Stimulated activated CD4-positive, alpha-beta T cell treated with anti-CD3 and anti-CD28 coated beads, Interleukin-2, amount 100 ng/mL, for 24 hours (primary cell): ENCODE results near the gene PDE1C.

Experiments used
- DNase-seq, 2 donors: peaks; one replicate each; pipeline ENCODE4 v3.0.0-alpha.2; 2020

The PDE1C gene

DNA sequence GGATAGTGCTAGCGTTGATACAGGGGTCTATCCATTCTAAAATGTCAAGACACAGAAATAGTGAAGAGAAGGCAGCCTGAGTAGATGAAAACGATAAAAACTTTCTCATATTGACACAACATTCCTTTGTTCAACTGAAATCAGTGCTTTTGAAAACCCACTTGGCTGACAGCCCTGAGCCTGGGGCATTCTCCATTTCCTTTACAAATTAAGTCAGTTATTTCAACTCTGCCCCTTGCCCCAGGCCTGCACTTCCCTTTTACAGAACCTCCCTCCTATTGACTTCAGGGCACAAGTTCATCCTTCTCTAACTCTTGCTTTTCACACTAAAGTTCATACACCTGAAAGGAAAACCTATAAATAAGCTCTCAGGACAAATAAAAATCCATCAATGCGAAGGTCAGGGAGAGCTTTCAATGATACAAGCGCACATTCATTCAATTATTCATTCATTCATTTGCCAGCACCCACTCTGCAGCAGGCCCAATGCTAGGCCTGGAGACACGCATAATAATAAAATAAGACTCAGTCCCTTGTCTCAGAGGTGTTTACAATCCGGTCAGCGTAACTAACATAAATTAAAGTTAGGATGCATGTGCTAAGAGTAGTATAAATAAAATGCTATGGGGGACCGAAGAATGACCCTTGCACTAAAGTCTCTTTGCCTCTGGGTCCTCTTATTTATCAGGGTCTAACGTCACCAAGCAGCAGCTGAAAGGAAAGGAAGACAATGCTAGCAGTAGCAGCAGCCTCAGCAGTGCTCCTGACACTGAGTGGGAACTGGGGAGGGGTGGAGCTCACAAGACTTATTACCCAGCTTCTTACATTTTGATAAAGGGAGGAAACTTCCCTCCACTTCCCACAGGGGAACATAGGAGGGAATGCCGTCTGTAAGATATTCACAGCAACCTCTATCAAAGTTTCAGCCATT is 134.8 kb downstream of the PDE1C start:
- no peak for DNase-seq

DNA sequence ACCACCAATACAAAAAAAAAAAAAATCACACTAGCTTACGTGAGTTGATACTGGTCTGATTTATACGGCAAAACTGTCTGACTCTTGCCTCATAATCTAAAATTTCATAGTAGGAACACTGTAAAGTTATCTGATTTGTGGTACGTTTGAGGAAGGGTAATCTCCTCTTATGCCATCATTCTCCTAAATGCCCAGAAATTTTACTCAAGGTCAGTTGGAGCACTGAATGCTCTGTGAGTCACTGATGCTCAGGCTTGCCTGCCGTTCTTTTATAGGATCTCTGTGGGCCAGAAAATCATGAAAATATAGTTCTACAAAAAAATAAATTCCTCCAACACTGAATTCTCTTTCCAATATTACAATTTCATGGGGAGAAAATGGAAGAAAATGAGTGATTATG is 135.7 kb downstream of the PDE1C start:
- no peak for DNase-seq

DNA sequence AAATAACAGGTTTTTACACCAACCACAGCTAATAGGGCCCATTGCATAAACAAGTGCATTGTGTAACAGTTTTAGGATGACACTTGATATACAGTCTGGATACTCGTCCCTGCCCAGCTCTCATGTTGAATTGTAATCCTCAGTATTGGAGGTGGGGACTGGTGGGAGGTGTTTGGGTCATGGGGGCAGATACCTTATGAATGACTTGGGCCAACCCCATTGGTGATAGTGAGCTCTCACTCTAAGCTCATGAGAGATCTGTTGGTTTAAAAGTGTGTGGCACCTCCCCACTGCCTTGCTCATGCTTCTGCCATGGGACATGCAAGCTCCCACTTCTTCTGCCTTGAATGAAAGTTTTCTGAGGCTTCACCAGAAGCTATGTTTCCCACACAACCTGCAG is 136.7 kb downstream of the PDE1C start:
- no peak for DNase-seq

DNA sequence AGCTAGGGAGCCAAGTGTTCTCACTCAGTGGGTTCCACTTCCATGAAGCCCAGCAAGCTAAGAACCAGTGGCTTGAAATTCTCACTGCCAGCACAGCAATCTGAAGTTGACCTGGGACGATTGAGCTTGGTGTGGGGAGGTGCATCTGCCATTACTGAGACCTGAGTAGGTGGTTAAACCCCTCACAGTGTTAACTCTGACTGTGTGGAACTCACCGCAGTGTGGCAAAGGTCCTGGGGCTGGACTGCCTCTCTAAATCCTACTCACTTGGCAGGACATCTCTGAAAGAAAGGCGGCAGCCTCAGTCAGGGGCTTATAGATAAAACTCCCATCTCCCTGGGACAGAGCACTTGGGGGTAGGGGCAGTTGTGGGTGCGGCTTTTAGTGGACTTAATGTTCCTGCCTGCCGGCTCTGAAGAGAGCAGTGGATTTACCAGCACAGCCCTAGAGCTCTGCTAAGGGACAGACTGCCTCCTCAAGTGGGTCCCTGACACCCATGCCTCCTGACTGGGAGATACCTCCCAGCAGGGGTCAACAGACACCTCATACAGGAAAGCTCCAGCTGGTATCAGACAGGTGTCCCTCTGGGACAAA is 143.1 kb downstream of the PDE1C start:
- no peak for DNase-seq

DNA sequence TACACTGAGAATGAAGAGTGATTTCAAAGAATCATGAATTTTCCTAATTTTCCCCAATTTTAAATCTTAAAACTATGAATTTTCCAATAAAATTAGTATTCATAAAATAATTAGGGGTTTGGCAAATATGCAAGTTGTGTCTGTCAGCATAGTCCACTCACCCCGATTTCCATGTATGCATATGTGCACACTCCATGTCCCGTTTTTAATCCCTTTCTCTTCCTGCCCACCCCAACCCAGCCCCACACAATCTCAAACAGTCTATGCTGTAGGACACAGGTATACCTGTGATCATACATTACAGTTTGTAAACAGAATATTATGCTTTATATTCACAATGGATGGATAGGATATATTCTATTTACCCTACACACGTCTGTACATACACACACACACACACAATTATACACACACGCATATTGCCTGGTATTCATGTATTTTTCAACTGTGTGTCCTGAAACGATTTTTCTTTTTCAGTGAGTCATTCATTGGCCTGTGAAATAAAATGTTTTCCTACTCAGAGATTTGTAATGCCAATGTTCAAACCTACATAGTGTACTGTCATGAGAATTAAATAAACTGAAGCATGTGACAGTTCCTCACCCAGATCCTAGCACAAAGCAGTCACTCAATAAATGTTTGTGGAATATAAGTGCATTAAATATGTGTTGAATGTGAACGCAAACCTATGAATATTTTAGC is 144.3 kb downstream of the PDE1C start:
- DNase-seq = no peak

DNA sequence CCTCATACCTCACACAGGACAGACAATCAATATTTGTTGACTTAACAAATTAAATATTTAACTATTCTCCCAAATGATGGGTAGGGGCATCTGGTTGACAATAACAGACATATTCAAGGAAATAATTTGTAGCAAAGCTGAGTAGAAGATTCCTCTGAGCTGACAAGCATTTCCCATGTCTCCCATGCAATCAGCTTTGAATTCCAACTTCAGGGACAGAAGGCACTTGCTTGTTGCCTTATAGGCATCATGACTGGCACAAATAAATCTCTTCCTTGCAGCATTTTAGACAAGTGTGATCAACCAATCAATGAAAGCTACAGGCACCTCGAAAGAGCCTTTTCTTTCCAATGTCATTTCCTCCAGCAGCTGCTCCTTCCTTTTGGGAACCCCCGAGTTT is 146.0 kb downstream of the PDE1C start:
- DNase-seq = no peak

DNA sequence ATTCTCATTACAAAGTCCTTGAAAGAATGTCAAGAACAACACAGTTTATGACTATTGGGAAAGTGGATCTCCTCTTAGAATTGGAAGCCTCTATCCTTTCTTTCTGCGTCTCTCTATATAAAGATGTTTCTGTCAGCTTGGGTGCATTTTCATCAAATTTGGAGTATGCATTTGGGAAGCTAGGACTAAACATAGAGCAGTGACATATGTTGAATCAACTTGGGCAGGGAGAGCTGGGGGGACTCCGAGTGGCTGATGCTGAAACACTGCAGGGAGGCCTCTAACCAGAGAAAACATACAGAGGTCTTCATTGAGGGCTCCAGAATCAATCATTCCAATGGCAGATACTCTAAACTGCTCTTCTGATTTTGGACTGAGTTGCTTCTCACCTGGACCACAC is 147.4 kb downstream of the PDE1C start:
- DNase-seq = no peak

DNA sequence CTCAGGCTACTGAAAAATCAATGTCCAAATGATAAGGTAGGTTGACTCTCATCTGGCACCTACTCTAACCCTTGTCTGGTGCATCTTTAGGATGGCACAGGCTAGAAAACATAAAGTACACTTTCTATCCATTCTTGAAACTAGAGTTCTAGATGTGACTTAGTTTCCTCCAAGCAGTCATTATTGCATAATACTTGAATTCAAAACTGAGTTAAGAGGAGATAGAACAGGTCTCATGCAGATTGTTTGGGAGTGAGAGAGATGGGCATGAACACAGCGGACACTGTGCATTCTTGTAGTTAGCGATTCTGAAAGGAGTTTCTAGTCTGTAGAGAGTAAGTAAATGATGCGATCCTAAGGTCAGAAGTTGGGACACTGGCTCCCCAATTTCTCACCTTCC is 149.2 kb downstream of the PDE1C start:
- DNase-seq = no peak

DNA sequence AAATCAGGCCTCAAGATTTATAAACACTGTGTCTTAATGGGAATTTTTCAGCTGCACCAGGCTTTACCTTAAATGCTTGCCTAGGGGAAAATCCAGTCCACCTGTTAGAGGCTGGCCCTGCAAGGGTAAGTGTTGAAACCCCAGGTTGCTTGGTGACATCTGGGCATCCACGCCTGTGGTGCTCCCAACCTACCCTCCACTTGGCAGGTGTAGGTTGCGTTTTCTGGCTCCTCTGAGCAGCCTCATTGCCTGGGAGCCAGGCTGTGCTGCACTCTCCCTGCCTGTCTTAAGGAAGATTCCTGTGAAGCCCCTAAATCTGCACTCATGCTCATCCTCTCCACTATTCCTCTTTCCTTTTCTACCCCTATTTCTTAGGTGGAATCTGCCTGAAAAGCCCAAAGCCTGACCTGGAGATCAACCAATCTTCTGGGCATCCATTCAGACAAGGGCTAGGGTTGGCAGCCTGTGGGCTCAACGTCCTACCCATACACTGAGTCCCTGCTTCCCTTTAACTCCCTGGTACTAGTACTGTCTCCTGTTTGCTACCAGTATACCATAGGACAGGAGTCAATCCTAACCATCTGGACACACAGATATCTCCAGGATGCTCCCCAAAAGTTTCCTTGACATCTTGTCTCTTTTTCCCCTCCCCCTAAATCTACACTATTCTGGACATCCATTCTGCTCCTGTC is 150.4 kb downstream of the PDE1C start:
- DNase-seq = no peak

DNA sequence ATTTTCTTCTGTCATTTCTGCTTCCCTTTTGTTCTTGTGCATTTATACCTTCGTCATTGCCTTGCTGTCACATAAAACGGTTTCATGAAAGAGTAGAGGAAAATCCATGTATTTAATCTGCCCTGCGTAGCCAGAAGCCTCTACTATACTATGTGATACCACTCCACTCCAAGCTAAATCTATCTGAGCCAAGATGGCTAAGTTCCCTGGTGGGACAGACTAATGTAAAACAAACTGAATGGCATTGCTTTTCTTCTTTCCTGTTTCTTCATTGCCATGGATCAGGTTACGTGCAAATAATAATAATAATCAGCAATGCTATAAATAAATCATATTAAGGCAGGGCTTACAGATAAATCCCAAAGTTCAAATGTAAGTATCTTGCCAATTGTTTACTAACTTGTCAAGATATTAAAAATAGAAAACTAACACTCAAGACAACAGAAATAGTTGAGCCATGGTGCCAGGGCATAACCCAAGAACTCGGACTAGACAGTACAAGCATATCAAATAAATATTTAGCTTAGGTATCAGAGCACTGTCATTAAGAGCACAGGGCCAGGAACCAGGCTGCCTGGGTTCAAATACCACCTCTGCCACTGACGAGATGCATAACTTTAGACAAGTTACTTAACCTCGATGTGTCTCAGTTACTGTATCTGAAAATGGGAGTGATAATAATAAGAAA is 151.4 kb downstream of the PDE1C start:
- no peak for DNase-seq

DNA sequence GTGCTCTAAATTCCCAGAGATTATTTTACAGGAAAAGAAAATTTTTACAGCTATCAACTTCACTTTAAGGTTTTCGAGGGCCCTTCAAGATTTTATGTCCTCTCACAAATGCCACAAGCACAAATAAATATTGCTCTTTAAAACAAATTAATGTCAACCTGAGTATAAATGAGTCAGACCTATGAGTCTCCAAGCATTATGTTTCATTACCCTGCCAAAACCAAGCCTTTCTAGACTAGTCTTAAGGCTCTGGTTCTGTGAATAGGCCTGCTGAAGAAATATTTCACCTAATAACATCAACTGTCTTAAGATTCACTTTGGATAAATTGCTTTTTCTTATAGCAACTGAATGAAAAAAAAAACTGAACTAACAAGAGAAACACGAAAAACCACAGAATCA is 153.0 kb downstream of the PDE1C start:
- DNase-seq = no peak

DNA sequence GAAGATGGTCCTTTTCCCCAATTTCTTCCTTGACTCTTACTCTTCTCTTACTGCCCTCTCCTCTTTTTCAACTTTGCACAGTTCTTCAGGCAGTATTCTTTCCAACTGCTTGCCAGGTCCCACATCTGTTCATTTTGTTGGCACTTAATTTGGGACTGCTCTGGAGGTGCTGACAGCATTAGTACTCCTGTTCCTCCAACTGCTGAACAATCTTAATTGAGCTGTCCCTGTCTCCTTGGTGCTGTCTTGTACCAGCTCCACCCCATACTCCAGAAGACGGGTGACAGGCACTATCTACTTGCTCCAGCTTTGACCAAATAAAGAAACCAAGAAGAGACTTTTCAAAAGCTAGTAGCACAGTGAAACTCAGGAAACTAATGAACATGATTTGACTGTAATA is 160.0 kb downstream of the PDE1C start:
- no peak for DNase-seq

DNA sequence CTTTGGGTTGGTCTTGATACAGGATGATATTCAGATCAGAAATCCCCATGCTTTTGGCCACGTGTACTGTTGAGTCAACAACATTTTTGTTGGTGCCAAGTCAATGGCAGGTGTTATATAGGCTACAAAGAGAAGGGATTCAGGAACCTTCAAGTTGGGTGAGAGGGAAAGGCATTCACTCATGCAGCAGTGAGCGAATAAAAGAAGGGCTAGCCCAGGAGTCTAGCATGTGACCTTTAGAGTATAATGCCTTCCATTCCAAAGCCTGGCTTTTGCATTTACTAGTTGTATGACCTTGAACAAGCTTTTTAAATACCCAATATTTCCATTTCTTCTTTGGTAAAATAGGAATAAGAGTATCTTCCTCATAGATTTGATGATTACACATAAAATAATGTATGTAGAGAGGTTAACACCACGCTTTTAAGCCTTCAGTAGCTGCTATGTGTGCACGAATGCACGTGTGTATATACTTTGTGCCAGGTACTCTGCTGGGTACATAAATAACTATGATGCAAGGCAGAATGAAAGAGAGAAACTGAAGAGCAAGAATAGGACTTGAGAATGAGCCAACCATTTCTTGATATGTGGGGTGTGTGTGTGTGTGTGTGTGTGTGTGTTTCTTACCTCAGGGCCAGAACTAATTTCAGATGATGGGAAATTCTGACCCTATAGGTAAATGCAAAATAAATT is 163.6 kb downstream of the PDE1C start:
- DNase-seq = no peak

DNA sequence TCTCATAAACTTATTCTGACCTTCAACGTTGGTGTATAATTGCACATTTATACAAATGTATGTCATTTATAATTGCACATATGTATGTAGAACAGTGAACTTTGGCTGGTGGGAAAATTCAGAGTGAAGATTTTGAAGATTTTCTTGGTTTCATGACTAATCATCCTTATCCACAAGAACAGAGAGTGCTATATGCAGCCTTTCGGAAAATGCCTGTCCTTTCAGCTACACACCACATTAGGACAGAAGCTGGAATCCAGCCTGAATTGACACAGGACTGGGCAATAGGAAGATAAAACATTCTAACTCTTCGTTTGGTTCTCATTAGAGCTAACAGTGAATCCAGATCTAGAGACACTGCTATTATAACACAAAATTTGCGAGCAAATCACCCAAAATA is 166.2 kb downstream of the PDE1C start:
- DNase-seq = no peak

DNA sequence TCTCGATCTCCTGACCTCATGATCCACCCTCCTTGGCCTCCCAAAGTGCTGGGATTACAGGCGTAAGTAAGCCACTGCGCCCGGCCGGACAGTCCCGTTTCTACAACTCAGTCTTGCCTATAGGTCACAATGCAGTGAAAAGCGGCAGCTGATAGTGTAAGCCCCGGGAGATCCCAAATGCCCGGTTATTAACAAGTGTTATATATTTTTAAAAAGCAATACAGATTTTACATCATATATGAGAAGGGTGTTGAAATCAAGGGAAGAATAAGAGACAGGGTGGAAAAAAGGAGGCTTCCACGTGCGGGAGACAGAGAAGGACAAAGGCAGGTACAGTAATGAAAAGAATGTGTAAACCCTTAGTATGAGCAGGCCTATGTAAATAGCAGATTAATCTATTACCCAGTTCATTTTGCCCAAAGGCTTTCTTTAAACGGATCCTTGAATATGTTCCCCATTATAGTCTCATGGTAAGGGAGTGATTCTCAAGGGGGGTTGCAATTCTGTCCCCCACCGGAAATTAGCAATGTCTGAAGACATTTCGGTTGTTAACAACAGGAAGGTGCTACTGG is 170.8 kb downstream of the PDE1C start:
- no peak for DNase-seq

DNA sequence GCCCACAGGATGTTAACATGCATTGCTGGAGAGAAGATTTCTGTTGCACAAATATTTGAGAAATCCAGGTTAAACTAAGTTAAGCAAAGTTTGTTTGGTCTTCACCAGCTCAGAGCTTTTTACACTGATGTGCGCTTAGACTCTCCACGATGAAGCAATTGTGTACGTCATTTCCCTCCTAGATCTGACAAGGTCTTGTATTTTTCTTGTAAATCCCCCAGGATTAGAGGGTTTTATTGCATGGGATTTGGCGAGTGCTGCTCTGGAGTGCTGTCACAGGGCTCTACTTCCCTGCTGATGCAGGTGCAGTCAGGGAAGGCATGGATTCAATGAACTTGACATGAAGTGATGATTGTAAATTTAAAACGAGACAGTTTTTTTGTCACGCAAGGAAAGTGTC is 173.3 kb downstream of the PDE1C start:
- DNase-seq = no peak

DNA sequence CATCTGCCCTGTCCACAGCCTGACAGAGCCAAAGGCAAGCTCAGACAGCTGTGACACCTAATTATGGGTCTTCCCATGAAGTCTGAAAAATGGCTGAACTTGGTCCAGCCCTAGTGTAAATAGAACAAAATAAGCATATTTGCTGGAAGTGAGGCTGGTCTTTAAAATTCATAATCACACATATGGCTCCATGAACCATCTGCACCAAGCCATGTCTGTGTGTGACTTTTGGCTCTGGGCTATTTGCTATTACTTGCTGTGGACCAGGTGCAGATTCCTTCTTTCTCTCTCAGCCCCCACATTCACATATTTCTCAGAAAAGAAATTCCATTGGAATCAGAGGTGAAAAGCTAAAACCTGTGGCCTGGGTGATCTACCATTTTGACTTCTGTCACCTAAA is 175.9 kb downstream of the PDE1C start:
- DNase-seq = no peak

DNA sequence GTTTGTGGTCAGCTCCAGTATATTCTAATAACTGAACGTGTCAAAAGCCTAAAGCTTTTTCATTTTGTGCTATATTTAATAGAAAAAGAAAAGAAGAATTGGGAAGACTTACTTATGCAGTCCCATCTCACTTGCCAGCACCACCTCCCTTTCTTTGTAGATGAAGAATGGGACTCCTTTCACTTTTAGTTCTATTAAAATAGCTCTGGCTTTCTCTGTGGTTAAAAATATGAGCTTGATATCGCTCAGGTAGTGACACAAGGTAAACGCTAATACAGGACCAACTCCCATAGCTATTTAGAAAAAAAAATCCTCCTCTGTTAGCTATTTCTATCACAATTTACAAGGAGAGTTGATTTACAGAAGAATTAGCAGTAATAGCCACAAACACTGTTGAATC is 176.8 kb downstream of the PDE1C start:
- DNase-seq = no peak

DNA sequence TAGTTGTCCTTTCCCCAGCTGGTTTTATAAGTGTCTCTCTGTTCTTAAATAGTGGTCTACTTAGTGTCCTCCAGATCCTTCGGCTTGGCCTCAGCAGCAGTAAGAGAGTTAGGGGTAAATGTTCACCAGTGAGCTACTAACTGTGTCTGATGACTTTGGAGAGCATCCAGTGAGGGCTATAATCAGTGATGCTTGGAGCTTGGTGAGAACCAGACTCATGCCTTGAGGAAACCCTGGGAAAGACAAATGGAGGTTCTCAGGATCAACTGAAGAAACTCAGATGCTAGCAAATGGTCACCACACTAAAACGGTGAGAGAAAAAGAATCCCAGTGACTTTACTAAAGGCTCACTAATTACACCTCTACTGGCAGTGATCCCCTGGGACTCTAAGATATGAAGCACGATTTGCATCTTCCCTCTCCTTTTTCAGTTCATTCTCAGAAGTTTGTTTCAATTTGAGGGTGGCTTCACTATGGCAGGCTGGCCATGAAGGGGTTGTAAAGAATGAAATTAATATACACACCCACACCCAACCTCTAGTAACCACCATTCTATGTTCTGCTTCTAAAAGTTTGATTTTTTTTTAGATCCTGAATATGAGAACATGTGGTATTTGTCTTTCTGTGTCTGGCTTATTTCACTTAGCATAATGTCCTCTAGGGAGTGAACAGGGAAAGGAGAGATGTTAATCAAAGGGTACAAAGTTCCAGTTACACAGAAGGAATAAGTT is 177.9 kb downstream of the PDE1C start:
- DNase-seq = no peak

DNA sequence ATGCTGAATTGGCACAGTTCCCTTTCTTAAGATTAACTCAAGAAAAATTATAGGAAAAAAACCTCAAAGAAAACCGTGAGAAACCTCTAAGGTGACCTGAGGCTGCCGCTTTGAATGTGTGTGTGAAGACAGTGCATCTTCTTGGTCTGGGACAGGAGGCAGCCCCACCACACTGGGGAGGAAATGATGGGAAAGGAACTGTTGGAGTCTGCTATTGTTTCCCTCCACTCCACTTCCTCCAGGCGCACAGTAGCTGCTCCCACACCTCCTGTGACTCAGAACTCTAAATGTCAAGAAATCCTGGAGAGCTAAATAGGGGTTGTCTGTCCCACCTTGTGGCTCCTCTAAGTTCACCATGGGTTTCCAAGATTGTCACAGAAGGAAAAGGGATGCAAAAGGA is 179.4 kb downstream of the PDE1C start:
- DNase-seq = no peak

DNA sequence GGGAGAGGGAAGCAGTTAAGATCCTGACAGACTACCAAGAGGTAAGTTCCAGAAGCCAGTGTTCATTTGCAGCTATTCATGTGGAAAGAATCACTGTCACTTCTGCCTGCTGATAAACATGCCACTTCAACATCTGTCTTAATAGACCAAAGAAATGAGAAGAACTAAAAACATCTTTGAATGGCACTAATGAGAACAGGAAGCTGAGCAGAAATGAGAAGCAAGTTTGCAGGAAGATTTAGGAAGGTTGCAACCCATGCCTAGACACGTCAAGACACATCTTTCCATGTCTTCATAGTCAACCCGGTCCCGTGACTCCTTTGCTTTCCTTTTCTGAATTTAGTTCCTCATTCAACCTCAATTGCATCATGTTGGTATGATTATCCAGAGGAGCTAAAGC is 180.0 kb downstream of the PDE1C start:
- no peak for DNase-seq
